Natural killer cell (primary cell): ENCODE results near the gene RNU2-63P. TPM values are rescaled to one million over a fixed set of nuclear protein-coding genes. Genes with fewer than 3 reads are reported as not detected.
"Not testable (repeated sequence)": the region's sequence is repeated elsewhere in the genome, so short reads cannot be mapped to it uniquely, and the experiment has no call there.

Experiments used
- ATAC-seq, 3 donors: fragments of 150-1000 bp in 2 of 3; fragments of 200-7000 bp in 1 of 3; cut with Tn5 transposase; 1 replicate in 1 of 3; 2 replicates in 2 of 3; pipeline ENCODE4 v1.10.0; 2021; ENCODE audit warnings: mild to moderate bottlenecking in 2 of 3, moderate library complexity in 2 of 3
- DNase-seq, 2 donors: peaks; one replicate each; pipeline versions ENCODE4 v3.0.0 to v3.0.0-alpha.2; 2013 to 2021; ENCODE audit warnings: mixed read lengths in 1 of 2
- H3K27ac ChIP-seq: one replicate; pipeline ENCODE4 v1.5.1; 2013; ENCODE audit warnings: mild to moderate bottlenecking, low read length
- H3K27me3 ChIP-seq: one replicate; pipeline ENCODE4 v1.6.1; 2013; ENCODE audit warnings: low read length; ENCODE audit not compliant: control insufficient read depth, insufficient read depth
- H3K36me3 ChIP-seq: one replicate; pipeline ENCODE4 v1.6.1; 2013; ENCODE audit warnings: low read length; ENCODE audit not compliant: control insufficient read depth, insufficient read depth
- H3K4me1 ChIP-seq: one replicate; pipeline ENCODE4 v1.6.1; 2013; ENCODE audit warnings: low read length; ENCODE audit not compliant: control insufficient read depth, insufficient read depth
- H3K4me3 ChIP-seq: one replicate; pipeline ENCODE4 v1.5.1; 2013; ENCODE audit warnings: low read length
- H3K9me3 ChIP-seq: one replicate; pipeline ENCODE4 v1.6.1; 2013; ENCODE audit warnings: low read length; ENCODE audit not compliant: control insufficient read depth, insufficient read depth
- H3K27ac Mint-ChIP-seq, 2 donors: one replicate each; pipeline ENCODE4 v1.8.0; 2022; ENCODE audit warnings: mild to moderate bottlenecking in 2 of 2, mixed read lengths in 2 of 2, moderate library complexity in 1 of 2
- H3K27me3 Mint-ChIP-seq, 2 donors: one replicate each; pipeline ENCODE4 v1.8.0; 2022; ENCODE audit warnings: low read depth in 2 of 2, mixed read lengths in 2 of 2
- H3K36me3 Mint-ChIP-seq: one replicate; pipeline ENCODE4 v1.8.0; 2022; ENCODE audit warnings: mixed read lengths
- H3K4me1 Mint-ChIP-seq, 2 donors: one replicate each; pipeline ENCODE4 v1.8.0; 2022; ENCODE audit warnings: mixed read lengths in 2 of 2
- H3K4me3 Mint-ChIP-seq: one replicate; pipeline ENCODE4 v1.8.0; 2022; ENCODE audit warnings: mild to moderate bottlenecking, moderate library complexity, mixed read lengths
- H3K9me3 Mint-ChIP-seq, 2 donors: one replicate each; pipeline ENCODE4 v1.8.0; 2022; ENCODE audit warnings: mixed read lengths in 2 of 2
- WGBS: methylation state at CpG from one replicate; pipeline ENCODE4 v1.1.7; 2013; ENCODE audit warnings: missing lambda C conversion rate; ENCODE audit not compliant: insufficient coverage; 5-methylcytosine and 5-hydroxymethylcytosine counted together
- intact Hi-C: fragments of 100-400 bp; cut with micrococcal nuclease; formaldehyde crosslinking; loops from one replicate; pipeline ENCODE4 v1.14.2; 2022
- total RNA-seq, 4 donors: library from RNA; stranded (reverse); fragments of 120-200 nt in 1 of 4; gene quantifications; one replicate each; pipeline versions ENCODE4 v1.2.3 to v1.2.4, GENCODE V29; 2013 to 2022

RNU2-63P gene
- total RNA-seq, 3 donors from 2014 or later (not counting 1 experiment from before 2014, with no cell fraction given): 46.9 to 117 (median 48.3) TPM

DNA sequence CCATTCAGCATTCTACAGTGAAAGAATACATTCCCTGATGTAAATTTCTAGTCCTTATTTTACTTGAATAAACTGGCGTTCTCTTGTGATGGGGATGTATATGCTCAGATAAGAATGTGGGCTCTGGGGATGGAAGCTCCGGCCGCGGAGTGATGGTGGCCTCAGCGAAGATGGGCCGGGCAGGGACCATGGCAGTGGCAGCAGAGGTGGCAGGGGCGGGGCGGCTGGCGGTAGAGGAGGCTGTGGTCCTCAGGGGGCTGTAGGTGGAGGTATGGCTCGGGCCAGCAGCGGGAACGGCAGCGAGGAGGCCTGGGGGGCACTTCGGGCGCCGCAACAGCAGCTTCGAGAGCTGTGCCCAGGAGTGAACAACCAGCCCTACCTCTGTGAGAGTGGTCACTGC lies 44.0 kb downstream of the RNU2-63P start:
- H3K4me3 Mint-ChIP-seq, H3K9me3 Mint-ChIP-seq, H3K36me3 Mint-ChIP-seq, H3K9me3 ChIP-seq, H3K4me3 ChIP-seq, H3K36me3 ChIP-seq, DNase-seq, H3K27me3 Mint-ChIP-seq, H3K27ac Mint-ChIP-seq, H3K27me3 ChIP-seq, H3K4me1 Mint-ChIP-seq, intact Hi-C loops, H3K4me1 ChIP-seq, H3K27ac ChIP-seq: not testable (repeated sequence)
- ATAC-seq: peak in 1 of 3 donors; percentile 49
- WGBS: 100% methylated on average over 1 of the region's 17 CpGs

Other genes starting within 250 kb of the RNU2-63P start
- gene RGPD2, start 190.8 kb downstream of the RNU2-63P start, total RNA-seq: 1 to 10 TPM in 2 of 3 donors, under 1 TPM in 1; 0.66 to 7.0 (median 1.8) TPM
- 10 to 100 TPM in 2 of 3 donors, 1 to 10 TPM in 1; 9.0 to 17.0 (median 10.5) TPM for gene KRCC1, start 39.2 kb upstream of the RNU2-63P start, total RNA-seq
- gene SMYD1, start 51.3 kb upstream of the RNU2-63P start, total RNA-seq: not detected
- gene FABP1, start 111.5 kb upstream of the RNU2-63P start, total RNA-seq: not detected
- gene THNSL2, start 153.8 kb upstream of the RNU2-63P start, total RNA-seq: 1 to 10 TPM; 1.2 to 4.6 (median 2.4) TPM